IPS-18c (cell line): ENCODE results near the gene SGSM1.
"Not testable (repeated sequence)": the region's sequence is repeated elsewhere in the genome, so short reads cannot be mapped to it uniquely, and the experiment has no call there.

Experiments used
- H3K4me3 ChIP-seq: 2 replicates; pipeline ENCODE4 v1.7.0; 2013; ENCODE audit warnings: low read depth, mild to moderate bottlenecking, low read length, moderate library complexity; ENCODE audit not compliant: insufficient read depth
- H3K9me3 ChIP-seq: one replicate; pipeline ENCODE4 v1.6.1; 2013; ENCODE audit warnings: mild to moderate bottlenecking, low read length, moderate library complexity; ENCODE audit not compliant: control insufficient read depth, insufficient read depth

Gene SGSM1

DNA sequence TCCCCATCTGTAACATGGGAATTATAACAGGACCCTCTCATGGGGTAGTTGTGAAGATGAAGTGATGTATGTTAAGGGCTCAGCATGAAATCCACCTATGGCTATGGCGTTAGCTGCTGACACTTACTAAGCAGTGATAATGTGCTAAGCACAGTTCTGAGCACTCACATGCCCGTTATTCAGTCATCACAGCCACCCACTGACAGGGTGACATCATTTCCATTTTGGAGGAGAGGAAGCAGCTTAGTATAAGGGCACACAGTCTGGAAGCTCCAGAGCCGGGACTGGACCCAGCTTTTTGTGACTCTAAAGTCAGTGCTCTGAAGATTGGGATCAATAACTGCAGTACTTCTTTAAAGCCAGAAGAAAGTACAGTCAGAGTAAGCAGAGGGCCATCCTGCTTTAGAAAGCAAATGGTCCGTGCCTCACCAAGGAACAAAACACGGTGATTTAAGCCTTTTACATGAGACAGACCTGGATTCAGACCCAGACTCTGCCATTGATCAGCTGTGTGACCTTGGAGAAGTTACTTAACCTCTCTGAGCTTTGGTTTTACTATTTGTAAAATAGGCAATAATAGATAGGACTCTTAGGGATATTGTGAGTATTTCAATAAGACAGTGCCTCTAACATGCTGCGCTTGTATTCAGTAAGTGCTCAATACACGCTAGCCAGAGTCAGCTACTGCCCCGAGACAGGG is 61.5 kb downstream of the SGSM1 start:
- no peaks in the 10 kb centered on the region for H3K9me3 ChIP-seq

DNA sequence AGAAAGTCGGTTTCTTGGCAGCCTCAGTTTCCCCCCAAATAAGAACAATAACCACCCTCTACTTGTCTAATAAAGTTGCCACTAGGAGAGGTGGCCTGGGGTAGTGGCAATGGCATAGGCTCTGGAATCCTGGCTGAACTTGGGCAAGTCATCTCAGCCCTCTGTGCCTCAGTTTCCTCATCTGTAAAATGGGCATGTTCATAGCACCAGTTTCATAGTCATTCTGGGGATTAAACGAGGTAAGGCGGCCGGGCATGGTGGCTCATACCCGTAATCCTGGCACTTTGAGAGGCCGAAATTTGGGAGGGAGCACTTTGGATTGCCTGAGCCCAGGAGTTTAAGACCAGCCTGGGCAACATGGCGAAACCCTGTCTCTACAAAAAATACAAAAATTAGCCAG is 63.0 kb downstream of the SGSM1 start:
- H3K9me3 ChIP-seq = peaks cover 2% of the 10 kb centered on the region
- no peak overlapping the region for H3K4me3 ChIP-seq

More for the DNA sequence above, 61.5 kb downstream of the SGSM1 start:
- no peak overlapping the region for H3K4me3 ChIP-seq

- H3K9me3 ChIP-seq = peaks cover 2% of the 10 kb centered on the region
- no peak overlapping the region for H3K4me3 ChIP-seq
These were observed 65.7 kb downstream of the SGSM1 start for GRCh38 chr22:24871611-24872205.

DNA sequence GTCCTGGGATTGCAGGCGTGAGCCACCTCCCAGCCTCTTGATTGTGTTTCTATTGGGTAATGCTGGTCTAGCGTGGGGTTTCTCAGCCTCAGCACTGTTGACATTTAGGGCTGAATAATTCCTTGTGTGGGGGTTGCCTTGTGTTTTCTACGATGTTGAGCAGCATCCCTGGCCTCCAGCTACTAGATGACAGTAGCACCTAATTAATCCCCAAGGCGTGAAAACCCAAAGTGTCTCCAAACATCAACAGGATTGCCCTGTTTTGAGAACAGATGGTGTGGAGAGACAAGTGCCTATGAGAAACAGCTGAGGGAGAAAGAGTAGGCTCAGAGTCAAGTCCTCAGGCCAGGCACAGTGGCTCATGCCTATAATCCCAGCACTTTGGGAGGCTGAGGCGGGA is 67.2 kb downstream of the SGSM1 start:
- H3K9me3 ChIP-seq = peaks cover 2% of the 10 kb centered on the region
- H3K4me3 ChIP-seq = no peak overlapping the region

DNA sequence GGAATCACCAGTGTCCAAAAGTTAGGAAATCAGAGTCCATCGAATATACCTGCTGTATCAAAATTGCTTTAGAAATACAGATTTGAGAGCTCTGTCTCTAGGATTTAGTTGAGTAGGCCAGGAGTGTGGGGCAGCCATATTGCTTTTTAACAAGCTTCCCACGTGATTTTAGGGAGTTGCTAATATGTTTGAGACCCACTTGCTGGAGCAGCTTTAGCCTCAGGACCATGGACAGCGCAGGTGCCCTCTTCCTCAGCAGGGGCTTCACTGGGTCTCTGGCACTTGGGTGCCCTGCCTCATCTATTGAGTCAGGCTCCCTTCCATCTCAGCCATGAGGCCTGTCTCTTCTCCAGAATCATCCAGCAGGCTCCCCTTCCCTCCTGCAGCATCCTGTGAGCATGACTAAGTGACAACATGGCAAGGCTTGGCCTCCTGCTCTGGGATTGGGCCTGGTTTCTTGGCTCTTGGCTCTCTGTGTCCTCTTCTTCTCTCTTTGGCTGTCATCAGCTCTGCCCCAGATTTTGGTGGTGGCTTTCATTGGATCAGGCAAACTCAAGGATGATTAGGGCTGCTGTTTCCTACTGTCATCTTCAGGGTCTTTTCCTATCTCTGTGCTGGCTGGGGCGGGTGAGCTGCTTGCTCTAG is 70.0 kb downstream of the SGSM1 start:
- Histone ChIP-seq H3K4me3 (no peak overlapping the region), H3K9me3 (peaks cover 2% of the 10 kb centered on the region)

DNA sequence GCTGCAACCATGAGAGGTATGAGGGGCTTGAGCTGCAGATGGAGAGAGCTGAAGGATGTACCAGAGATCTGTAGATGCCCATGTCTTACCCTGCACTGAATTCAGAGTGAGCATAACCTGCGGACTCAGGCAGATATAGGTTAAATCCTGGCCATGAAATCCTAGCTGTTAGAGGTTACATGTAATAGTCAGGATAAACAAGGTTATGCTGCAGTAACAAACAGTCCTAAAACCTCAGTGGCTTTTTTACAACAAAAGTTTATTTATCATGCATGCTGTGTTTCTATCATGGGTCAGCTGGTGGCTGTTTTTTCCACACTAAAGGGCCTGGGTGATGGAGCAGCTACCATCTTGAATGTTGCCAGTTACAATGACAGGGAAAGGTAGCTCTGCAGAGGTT is 70.7 kb downstream of the SGSM1 start:
- H3K9me3 ChIP-seq = peaks cover 2% of the 10 kb centered on the region
- no peak overlapping the region for H3K4me3 ChIP-seq

- no peak overlapping the region for H3K4me3 ChIP-seq
- H3K9me3 ChIP-seq = peaks cover under 1% of the 10 kb centered on the region
These were observed 73.0 kb downstream of the SGSM1 start for GRCh38 chr22:24878969-24879368.

DNA sequence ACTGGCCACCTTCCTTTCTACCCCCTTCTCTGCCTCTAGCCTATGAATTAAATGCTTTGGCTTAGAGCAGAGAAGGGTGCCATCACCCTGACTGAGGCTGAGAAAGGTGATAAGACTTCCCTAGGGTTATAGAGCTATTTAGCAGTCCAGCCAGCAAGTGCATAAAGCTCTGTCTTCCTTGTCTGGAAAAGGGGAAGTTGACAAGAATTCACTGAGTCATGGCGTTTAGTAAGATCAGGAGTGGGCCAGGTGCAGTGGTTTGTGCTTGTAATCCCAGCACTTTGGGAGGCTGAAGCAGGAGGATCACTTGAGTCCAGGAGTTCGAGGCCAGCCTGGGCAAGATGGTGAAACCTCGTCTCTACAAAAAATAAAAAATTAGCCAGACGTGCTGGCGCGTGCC is 77.4 kb downstream of the SGSM1 start:
- H3K4me3 ChIP-seq = no peak overlapping the region
- H3K9me3 ChIP-seq = no peaks in the 10 kb centered on the region

GRCh38 chr22:24887260-24887659 is 81.2 kb downstream of the SGSM1 start:
- Histone ChIP-seq H3K4me3 (no peak overlapping the region), H3K9me3 (no peaks in the 10 kb centered on the region)

GRCh38 chr22:24893341-24894070 is 87.5 kb downstream of the SGSM1 start:
- H3K4me3 ChIP-seq = no peak overlapping the region
- no peaks in the 10 kb centered on the region for H3K9me3 ChIP-seq

GRCh38 chr22:24894220-24894975 is 88.4 kb downstream of the SGSM1 start:
- Histone ChIP-seq H3K4me3 (no peak overlapping the region), H3K9me3 (no peaks in the 10 kb centered on the region)

- H3K4me3 ChIP-seq = no peak overlapping the region
These were observed 89.0 kb downstream of the SGSM1 start for GRCh38 chr22:24894998-24895397.

GRCh38 chr22:24901448-24901847 is 95.4 kb downstream of the SGSM1 start:
- H3K4me3 ChIP-seq = no peak overlapping the region
- no peaks in the 10 kb centered on the region for H3K9me3 ChIP-seq

More at GRCh38 chr22:24894998-24895397, 89.0 kb downstream of the SGSM1 start:
- H3K9me3 ChIP-seq = no peaks in the 10 kb centered on the region

GRCh38 chr22:24905909-24906308 is 99.9 kb downstream of the SGSM1 start:
- H3K9me3 ChIP-seq = no peaks in the 10 kb centered on the region
- H3K4me3 ChIP-seq = no peak overlapping the region

GRCh38 chr22:24907101-24907500 is 101.1 kb downstream of the SGSM1 start:
- H3K4me3 ChIP-seq, H3K9me3 ChIP-seq: not testable (repeated sequence)

DNA sequence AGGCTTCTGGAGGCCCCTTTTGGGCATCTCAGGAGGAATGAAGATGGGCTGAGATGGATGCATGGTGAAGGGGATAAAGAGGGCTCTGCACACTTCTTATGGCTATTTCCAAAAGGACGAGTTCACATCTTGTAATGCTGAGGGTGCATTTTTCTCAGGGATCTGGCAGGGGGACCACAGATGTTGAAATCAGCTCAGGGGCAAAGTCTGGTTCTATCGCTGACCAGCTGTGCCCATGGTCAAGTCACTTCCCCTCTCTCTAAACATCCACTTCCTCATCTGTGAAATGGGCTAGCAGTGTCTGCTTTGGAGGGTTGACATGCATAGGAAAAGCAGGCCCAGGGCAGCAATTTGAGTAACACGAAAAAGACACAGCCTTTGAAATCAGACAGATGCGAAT is 114.0 kb downstream of the SGSM1 start:
- H3K9me3 ChIP-seq = no peaks in the 10 kb centered on the region
- H3K4me3 ChIP-seq = no peak overlapping the region
